ENCODE data around the gene TMSB4X.

DNA sequence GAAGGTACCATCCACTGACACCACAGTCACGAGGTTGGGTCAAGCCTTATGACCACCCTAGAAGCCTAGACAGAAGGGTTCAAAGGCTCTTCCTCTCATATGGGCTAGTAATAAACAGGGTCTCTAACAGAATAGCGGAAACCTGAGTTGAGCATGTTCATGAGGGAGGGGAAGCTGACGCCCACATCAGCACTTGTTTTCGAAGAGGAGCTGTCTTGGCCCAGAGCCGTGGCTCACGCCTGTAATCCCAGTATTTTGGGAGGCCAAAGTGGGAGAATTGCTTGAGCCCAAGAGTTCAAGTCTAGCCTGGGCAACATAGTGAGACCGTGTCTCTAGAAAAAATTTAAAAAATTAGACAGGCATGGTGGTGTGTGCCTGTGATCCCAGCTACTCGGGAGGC lies 21.5 kb upstream of the TMSB4X start:
- TF ChIP-seq, protein P1, sequence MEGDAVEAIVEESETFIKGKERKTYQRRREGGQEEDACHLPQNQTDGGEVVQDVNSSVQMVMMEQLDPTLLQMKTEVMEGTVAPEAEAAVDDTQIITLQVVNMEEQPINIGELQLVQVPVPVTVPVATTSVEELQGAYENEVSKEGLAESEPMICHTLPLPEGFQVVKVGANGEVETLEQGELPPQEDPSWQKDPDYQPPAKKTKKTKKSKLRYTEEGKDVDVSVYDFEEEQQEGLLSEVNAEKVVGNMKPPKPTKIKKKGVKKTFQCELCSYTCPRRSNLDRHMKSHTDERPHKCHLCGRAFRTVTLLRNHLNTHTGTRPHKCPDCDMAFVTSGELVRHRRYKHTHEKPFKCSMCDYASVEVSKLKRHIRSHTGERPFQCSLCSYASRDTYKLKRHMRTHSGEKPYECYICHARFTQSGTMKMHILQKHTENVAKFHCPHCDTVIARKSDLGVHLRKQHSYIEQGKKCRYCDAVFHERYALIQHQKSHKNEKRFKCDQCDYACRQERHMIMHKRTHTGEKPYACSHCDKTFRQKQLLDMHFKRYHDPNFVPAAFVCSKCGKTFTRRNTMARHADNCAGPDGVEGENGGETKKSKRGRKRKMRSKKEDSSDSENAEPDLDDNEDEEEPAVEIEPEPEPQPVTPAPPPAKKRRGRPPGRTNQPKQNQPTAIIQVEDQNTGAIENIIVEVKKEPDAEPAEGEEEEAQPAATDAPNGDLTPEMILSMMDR (IDR thresholded peaks at IDR 0.05; ENCODE audit: low read depth, low read length, poor library complexity, severe bottlenecking): no peak
- no peak for TF ChIP-seq EZH2phosphoT487 (IDR thresholded peaks at IDR 0.05; ENCODE audit: borderline replicate concordance, low read length)
